Activated gamma-delta T cell treated with Interleukin-2 at 50 U/mL for 16 hours (primary cell): ENCODE data around the gene DIDO1.
A peak's percentile ranks its signal among the peaks of the same experiment; 100 is the strongest.
"Not testable (repeated sequence)": the region's sequence is repeated elsewhere in the genome, so short reads cannot be mapped to it uniquely, and the experiment has no call there.

ENCODE experiments used
- DNase-seq: peaks from one replicate; pipeline ENCODE4 v3.0.0-alpha.2; 2020

DIDO1 gene

DNA sequence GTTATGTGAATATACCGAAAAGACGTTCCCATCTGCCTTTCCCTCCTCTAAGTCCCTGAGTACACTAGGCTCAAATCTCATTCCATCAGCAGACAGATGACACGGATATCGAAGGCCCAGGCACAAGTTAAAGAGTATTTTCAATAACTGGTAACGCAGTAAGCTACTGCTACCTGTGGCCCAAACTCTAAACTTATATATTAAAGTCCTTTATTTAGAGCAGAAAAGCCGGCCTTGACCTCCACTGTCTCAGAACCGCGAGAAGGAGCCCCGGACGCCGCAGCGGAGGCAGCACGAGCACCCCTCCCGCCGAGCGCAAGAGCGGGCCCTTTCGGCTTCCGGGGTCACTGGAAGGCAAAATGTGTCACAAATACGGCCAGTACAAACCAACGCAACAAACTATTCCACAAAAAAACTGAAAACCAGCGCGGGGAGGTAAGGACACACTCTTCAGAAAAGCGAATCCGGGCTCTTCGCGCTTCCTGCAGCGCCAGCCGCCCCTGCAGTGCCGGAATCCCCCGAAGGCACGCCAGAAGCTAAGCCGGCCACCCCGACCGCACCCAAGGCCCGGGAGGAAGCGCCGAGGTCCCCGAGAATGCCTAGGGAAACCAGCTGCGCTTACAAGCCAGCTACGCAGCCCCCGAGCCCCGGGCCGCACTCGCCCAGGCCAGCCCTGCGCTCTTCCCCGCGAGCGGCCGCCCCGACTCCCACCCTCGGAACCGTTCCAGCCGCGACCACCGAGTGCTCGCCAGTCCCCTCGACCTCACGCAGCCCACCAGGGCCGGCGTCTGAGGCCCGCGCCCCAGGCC, 681 bp downstream of the DIDO1 start:
- peak; percentile 40 for DNase-seq

DNA sequence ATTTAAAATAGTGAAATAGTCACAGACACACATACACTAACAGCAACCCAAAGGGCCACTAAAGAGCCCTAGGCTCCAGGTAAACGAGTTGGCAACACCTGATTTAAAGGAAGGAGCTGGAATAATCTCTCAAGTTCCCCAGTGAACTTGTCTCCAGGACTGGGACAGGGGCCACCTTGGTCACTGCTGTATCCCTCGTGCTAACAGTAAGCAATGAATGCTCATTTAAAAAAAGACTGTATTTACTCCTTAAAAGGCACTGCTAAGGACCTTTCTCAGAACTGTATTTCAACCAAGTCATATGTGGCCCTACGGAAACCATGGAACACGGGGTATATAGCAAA, 1.3 kb downstream of the DIDO1 start:
- no peak for DNase-seq

DNA sequence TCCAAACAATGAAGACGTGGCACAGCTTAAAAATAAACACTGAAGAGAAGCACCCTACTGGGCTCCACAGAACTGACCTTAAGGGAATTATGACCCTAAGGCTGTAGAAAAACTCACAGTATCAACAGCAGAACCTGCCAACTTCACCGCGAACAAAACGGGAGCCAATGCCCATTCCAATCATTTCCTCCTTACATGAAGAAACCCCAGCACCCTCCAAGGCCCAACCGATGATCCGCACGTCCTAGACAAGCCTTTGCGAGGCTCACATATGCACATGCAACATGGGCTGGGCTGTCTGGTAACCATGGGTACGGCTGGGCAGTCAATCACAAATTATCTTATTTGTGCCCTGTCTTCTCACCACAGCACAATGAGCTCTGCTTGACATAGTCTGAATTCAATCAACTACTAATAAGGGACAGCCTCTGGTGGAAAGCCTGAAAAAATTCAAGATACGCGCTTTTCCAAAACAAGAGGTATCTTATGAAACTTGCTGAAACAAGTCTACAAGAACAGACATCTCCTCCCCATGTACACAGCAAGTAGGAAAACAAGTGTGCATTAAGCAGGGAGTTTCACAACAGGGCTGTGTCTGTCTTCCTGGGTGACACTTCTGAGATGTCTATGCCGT, 1.7 kb downstream of the DIDO1 start:
- DNase-seq = no peak

DNA sequence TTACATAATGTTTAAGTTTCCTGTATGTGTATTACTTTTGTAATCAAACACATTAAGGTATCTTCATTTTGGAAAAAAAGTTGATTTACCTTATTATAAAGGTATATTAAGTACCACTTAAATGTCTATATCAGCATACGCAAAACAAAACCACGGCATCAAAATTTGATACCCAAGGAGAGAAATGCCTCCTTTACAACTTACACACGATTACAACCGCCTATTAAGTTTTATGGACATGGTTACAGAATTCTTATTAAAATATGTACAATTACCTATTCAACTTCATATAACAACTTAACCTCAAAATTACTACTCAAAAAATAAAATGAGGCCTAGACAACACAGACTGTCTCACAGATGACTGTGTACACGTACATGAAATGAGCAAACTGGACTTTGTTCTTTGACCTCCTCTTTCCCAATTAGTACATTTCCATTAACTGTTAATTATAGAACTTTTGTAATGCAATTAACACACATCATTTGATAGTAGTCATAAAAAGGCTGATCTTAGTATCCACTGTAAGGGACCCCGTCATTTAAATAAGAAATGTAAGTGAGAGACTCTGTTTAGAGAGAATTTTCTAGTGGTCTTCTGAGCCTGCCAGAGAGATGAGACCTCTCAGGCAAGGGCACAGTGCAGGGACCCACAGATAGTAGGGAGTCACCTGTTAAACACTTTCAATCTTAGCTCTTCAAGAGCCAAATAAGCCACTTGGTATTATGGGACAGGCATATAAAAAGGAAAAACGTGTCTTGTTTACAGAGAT, 2.5 kb downstream of the DIDO1 start:
- no peak for DNase-seq

DNA sequence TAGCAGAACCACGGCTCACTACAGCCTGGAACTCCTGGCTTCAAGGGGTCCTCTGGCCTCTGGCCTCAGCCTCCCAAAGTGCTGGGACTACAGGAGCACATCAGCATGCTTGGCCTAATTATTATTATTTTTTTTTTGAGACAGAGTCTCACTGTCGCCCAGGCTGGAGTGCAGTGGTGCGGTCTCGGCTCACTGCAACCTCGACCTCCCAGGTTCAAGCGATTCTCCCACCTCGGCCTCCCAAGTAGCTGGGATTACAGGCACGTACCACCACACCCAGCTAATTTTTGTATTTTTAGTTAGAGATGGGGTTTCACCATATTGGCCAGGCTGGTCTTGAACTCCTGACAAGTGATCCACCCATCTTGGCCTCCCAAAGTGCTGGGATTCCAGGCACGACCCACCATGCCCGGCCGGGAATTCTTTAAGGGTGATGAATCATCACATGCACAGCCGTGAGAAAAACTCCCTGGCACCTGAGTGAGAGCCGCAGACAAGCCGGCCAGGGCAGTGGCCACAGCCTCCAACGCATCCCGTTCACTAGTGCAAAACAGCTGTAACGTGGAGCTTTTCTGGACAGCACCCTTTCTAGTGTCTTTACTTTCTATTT, 3.1 kb downstream of the DIDO1 start:
- not testable (repeated sequence) for DNase-seq

DNA sequence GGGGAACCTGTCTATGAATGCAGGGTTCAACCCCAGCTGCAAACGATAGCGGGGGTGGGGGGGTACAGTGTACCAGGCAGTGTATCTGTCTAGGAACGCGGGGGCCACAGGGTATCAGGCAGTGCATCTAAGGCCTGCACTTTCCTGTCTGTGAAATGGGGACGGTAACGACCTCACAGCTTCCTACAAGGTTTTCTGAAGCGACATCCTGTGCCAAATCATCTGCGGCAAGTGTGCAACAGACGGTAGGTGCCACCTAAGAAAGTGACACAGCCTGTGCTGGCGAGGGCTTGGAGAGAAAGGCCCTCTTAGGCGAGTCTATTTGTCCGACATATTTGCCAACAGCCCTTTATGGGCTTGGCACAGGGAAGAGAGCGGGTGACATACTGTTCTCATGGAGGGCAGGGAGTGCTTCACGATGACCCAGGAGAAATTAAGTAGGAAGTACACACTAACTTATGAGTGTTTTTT, 3.8 kb downstream of the DIDO1 start:
- peak; percentile 54 for DNase-seq

DNA sequence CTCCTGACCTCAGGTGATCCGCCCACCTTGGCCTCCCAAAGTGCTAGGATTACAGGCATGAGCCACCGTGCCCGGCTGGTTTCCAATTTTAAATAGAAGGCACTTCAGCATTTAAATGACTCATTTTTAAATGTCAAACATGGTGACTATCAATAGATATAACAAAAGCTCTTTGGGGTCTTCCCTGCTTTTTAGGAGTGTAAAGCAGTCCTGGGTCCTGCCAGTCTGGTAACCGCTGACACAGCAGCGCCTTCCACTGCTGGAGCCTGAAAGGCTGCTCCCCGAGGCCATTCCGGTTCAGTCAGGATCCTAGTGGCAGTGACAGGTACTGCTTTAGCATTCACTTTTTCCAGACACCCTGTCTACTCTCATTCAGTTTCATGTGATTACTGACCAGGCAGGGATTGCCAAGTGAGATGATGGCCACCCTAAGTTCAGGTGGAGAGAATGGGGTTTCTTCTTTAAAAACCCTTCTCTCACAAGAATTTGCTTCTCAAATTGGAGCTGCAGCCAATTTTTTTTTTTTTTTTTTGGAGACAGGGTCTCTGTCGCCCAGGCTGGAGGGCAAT, 5.1 kb downstream of the DIDO1 start:
- peak; percentile 47 for DNase-seq

DNA sequence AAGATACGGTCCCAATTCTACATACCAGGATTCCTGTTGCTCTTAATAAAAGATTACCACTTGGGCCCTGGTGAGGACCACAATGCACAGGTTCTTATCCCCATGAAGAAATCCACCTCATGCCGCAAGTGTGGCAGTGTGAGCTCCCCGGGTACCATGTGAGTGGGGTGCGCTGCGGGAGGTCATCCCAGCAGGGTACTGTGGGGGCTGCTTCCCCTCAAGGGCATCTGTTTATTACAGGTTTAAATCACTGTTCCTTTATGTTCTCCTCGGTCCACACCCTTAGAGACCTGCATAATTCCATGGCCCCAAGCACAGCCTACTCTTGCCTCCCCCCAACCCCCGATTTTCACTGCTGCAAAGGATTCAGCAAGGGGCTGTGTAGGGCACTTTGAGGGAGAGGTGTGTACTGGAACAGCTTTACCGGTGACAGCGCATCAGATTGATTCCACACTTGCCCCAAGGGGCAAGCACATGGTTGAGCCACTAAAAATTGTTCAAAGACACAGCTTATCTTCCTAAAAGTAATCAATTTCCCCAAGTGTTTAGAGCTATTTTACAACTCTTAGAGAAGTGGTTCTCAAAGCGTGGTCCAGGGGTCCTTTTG, 6.2 kb downstream of the DIDO1 start:
- no peak for DNase-seq

DNA sequence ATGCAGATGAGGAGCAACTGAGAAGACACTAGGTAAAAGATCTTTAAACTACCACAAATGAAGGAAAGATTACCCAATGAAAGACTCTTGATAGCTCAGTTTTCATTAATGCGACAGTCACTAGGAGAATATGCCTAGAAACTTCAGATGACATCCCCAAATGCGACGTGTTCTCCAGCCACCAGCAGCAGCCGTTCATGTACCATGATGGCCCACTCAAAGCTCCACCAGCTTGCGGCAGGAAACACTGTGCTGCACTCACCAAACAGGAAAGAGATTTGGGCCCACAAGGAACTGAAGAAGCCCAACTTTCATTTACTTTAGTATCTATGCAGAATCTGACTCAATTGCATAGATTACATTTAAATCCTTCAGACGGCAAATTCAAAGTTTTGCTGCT, 7.5 kb downstream of the DIDO1 start:
- peak; percentile 46 for DNase-seq

DNA sequence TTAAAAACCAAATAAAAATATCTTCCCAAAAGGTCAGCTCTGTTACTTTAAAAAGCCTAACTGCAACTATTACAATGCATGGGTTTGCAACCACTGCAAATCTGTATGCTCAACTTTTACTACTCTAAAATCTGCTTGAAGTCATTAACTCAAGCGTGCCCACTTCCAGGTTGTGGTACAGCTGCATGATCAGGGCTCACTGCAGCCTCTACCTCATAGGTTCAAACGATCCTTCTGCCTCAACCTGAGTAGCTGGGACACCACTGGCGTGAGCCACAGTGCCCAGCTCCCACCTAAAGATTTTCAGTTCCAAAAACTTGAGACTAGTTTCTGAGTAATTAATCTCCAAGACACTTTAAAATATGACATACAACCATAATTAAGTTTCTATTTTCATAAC, 8.2 kb downstream of the DIDO1 start:
- no peak for DNase-seq

DNA sequence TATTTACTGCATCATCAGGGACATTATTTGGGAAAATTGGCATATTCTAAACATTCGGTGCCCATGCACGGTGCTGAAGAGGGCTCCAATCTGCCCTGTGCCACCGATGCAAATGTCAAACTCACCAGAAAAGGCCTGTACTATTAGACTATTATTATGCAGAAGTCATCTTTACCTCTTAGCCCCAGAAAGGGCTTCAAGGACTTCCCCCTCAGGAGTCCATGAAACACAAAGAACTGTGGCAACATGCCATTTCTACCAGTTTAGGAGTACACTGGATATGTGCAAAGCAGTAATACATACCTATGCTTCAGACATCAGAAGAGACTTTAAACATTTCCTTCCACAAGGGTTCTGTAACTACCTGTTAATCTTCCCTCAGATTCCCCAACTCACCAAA, 8.6 kb downstream of the DIDO1 start:
- DNase-seq = no peak

DNA sequence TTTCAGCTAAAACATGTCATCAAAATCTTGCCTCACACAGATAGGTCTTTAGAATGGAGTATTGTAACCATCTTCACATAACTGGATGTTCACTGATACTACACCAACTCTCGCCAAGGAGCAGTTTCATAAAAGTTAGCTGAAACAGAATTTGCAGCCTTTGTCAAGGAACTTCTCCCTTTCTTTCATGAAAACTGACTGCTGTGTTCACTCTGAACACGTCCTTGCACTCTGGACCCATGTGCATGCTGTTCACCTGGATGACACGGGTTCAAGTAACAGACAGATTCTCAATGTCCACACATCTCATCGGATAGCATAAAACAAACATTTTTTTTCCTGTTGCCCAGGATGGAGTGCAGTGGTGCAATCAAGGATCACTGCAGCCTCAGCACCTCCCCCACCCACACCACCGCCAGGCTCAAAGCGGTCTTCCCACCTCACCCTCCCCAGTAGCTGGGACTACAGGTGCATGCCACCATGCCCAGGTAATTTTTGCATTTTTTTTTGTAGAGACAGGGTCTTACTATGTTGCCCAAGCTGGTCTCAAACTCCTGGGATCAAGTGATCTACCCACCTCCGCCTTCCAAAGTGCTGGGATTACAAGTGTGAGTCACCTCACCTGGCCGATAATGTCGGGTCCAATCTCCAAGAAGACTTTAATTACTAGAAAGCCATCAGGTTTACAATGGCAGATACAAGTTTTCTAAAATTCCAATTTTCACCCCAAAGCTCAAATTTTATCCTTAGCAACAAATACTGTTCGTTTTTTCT, 9.4 kb downstream of the DIDO1 start:
- no peak for DNase-seq

DNA sequence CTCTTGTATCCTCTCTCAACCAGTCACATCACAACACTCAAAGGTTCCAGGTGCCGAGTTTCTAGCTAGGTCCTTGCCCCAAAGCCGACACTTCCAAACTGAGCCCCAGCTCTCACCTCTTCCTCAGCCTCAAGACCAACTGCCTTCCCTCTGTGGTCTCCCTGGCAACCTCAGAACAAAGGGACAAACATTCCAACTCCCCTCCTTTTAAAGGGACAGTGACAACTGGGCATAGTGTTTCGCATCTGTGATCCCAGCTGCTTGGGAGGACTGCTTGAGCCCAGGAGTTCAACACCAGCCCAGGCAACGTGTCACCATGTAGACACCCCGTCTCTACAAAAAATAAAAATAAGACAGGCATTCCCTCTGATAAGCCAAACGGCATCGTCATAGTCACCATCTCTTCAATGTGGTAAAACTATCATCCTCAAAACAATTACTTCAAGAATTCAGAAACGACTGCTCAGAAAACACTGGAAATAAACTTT, 11.3 kb downstream of the DIDO1 start:
- DNase-seq = no peak

DNA sequence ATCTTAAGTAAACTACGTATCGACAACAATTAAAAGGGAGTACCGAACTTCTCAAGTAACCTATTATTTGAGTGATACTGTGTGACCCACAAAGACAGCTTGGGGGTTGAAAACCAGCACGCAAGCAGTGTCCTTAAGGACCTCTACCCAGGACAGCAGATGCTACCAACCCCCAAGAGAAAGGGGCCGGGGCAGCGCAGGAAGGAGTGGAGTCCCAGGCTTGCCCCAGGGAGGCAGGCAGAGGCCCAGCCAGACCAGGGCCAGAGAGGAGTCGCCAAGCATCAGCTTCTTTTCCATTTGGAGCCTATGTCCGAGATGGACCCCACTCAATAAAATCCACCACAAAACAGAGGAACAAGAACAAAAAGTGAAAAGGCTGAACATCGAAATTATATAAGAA, 11.9 kb downstream of the DIDO1 start:
- DNase-seq = no peak

DNA sequence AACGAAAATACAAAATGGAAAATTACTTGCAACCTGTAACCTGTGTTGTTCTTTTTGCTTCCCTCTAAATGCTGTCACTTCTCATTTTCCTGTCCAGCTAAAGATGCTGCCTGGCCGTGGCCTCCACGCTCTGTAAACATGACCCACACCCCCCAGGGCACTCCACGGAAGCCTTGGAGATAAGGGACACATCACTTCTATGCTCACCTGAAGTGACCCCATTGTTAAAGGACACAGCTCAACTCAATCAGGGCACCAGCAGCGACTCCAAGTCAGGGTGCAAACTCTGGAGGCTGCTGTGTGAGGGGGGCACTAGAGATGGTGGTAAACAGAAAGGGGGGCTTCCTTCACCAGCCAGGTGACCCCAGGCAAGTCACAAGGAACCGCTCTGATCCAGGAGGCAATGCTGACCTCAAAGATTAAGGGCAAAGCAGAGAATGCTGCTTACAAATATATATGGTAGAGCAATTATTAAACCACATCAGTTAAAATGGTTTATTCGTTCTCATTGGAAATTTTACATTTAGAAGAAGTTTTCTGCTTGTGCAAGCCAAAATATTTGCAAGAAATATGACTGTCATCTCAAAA, 13.2 kb downstream of the DIDO1 start:
- no peak for DNase-seq

DNA sequence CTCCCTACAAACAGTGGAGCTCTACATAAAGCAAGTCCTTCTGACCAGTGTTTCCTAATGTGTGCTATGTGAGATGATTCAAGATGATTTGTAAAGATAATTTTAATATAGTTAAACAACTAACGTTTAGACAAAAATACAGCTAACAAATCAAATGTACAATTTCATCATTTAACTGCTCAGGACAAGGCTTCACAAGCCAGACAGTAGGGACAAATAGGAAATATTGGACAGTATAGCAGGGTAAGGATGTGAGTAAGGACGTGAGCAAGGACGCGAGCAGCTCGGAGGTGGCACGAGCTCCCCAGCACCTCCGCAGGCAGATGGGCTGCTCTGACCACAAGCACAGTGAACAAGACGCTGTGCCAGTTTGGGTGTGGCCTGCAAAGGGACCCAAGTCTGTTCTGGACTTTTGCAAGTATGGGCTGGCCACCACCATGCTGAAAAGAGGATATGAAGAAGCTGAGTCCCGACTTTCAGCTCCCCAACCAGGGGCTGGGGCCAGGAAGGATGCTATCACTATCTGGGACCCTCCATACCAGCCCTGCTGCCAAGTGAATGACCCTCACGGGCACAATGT, 14.5 kb downstream of the DIDO1 start:
- DNase-seq = no peak

DNA sequence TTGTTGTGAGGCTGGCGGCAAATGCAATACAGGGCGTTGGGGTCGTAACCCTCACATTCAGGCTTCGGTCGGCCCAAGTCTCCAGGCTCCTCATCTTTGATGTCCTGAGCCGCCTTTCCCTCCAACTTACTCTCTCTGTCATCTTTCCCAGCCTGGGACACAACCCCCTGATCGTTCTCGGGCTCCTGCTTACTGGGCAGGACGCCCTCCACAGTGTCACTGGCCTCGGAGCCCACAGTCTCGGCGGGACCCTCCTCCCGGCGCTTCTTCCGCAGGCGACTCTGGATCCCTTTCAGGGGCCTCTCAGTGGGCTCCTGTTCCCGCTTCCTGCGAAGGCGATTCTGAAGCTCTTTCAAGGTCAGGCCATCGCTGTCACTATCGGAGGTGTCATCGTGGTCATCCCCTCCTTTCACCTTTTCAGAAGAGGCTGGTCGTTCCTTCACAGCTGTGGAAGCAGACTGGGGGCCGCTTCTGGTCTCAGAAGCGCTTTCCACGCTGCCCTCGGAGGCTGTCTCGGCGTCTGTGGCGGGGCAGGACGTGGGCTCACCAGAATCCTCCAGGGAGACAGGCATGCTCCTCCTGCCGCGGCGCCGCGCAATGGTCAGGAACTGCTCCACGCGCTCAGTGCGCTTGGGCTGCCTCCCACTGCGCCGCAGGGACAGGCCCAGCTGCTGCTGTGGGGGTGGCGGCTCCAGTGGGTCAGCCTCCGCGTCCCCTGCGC, 15.4 kb downstream of the DIDO1 start:
- DNase-seq = no peak

DNA sequence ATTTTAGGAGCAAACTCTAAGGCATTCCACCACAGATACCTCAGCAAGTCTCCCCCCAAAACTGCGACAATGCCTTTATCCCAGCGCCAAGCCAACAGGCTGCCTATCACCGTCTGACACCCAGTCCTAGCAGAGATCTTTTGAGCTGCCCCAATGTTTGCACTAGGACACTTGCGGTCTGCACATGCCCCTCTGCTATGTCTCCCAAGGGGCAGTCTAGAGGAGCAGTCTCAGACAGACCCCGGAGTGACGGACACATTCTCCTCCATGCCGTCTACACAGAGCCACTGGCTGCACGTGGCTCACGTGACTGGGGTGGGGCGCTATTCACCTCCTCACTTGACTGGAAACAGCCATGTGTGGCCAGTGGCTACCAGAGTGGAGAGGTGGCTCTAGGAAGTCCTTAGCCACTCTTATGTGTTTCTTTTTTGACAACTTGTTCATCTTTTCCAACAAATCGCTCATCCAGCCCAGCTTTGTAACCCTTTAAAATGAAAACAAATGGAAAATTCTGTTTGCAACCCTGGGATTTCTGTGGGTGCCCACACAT, 16.0 kb downstream of the DIDO1 start:
- no peak for DNase-seq

DNA sequence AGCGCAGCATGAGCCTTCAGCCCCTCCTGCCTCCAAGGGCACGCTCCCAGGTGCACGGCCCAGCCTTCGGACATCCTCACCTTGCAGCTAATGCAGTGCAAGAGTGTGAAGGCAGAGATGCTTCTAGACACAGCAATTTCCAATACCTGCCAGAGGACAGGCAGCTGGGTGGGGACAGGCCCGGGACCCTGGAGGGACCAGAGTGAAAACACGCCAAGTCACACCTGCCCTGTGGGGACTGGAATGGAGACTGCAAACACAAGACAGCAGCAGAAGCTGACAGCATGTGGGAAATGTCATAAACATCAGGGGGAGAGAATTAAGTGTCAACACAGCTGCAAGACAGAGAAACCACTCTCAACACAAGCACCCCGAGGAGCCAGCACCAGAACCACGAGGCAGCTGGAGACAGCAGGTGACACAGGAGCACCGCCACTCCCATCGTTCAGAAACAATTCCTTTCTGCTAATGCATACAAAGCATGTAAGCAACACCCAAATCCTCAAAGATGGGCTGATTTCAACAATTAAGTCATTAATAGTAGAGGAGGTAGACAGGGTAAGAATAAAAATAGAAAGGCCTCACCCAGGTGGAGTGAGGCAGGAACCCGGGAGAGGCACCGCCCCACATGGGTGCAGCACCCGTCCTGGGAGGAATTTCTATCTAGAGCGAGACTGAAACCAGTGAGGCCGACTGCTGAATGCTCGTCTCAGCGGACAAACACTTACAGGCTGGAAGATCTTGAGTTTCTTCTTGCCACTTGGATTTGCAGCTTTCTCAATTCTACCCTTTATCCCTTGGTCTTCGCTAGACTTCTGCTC, 17.1 kb downstream of the DIDO1 start:
- DNase-seq = no peak
